Skeletal muscle satellite cell (primary cell): ENCODE measurements around the gene NRN1.

Experiments used
- H3K27me3 ChIP-seq: 2 replicates; pipeline ENCODE4 v1.7.0; 2013; ENCODE audit warnings: low read length; ENCODE audit not compliant: control insufficient read depth, insufficient read depth
- H3K36me3 ChIP-seq: 2 replicates; pipeline ENCODE4 v1.7.0; 2013; ENCODE audit warnings: mild to moderate bottlenecking, control low read depth, low read length; ENCODE audit not compliant: insufficient read depth
- H3K4me1 ChIP-seq: 2 replicates; pipeline ENCODE4 v1.7.0; 2013; ENCODE audit warnings: low read length; ENCODE audit not compliant: control insufficient read depth, insufficient read depth
- H3K4me2 ChIP-seq: 2 replicates; pipeline ENCODE4 v1.7.0; 2013; ENCODE audit warnings: mild to moderate bottlenecking, low read length
- H3K4me3 ChIP-seq: 2 replicates; pipeline ENCODE4 v1.7.0; 2013; ENCODE audit warnings: low read length
- H3K9ac ChIP-seq: 2 replicates; pipeline ENCODE4 v1.7.0; 2013; ENCODE audit warnings: mild to moderate bottlenecking, low read depth, low read length, moderate library complexity
- H3K9me3 ChIP-seq: replicated peaks from 2 replicates; pipeline ENCODE4 v1.7.0; 2013; ENCODE audit warnings: mild to moderate bottlenecking, control low read depth, low read length

NRN1 gene

GRCh38 chr6:6001443-6001842 lies 5.3 kb downstream of the NRN1 start:
- Histone ChIP-seq H3K9ac (no peak overlapping the region), H3K36me3 (peaks cover 2% of the 10 kb centered on the region), H3K4me2 (no peak overlapping the region), H3K9me3 (peaks cover 3% of the 10 kb centered on the region), H3K4me1 (peaks cover 10% of the 10 kb centered on the region), H3K4me3 (no peak overlapping the region), H3K27me3 (peaks cover 68% of the 10 kb centered on the region)

- Histone ChIP-seq H3K27me3 (peaks cover 65% of the 10 kb centered on the region), H3K4me3 (no peak overlapping the region), H3K9ac (no peak overlapping the region), H3K4me1 (peaks cover 13% of the 10 kb centered on the region), H3K9me3 (peaks cover 3% of the 10 kb centered on the region), H3K36me3 (peaks cover 2% of the 10 kb centered on the region), H3K4me2 (peak overlapping the region; percentile 82)
These were observed 6.8 kb downstream of the NRN1 start for GRCh38 chr6:5999688-6000608.

- Histone ChIP-seq H3K4me1 (peaks cover 13% of the 10 kb centered on the region), H3K4me2 (peak overlapping the region; percentile 82), H3K27me3 (peaks cover 65% of the 10 kb centered on the region), H3K9ac (peak overlapping the region; percentile 31), H3K4me3 (peak overlapping the region; percentile 62), H3K9me3 (peaks cover 3% of the 10 kb centered on the region), H3K36me3 (peaks cover 2% of the 10 kb centered on the region)
These were observed 7.7 kb downstream of the NRN1 start for GRCh38 chr6:5998711-5999687.

GRCh38 chr6:5998236-5998635 lies 8.5 kb downstream of the NRN1 start:
- H3K27me3 ChIP-seq: peaks cover 62% of the 10 kb centered on the region
- peaks cover 10% of the 10 kb centered on the region for H3K4me1 ChIP-seq
- no peak overlapping the region for H3K4me2 ChIP-seq
- peaks cover 3% of the 10 kb centered on the region for H3K9me3 ChIP-seq
- peaks cover 2% of the 10 kb centered on the region for H3K36me3 ChIP-seq
- H3K9ac ChIP-seq: no peak overlapping the region
- H3K4me3 ChIP-seq: no peak overlapping the region

GRCh38 chr6:5997420-5997987 lies 9.2 kb downstream of the NRN1 start:
- Histone ChIP-seq H3K9me3 (peaks cover 3% of the 10 kb centered on the region), H3K27me3 (peaks cover 55% of the 10 kb centered on the region), H3K36me3 (no peaks in the 10 kb centered on the region), H3K4me2 (peak overlapping the region; percentile 51), H3K9ac (no peak overlapping the region), H3K4me1 (peaks cover 10% of the 10 kb centered on the region), H3K4me3 (no peak overlapping the region)

GRCh38 chr6:5996714-5997419 lies 9.9 kb downstream of the NRN1 start:
- Histone ChIP-seq H3K36me3 (no peaks in the 10 kb centered on the region), H3K4me1 (peaks cover 10% of the 10 kb centered on the region), H3K9me3 (peaks cover 3% of the 10 kb centered on the region)

GRCh38 chr6:5995949-5996713 lies 10.6 kb downstream of the NRN1 start:
- Histone ChIP-seq H3K36me3 (no peaks in the 10 kb centered on the region), H3K4me3 (peak overlapping the region; percentile 94), H3K4me1 (peaks cover 10% of the 10 kb centered on the region), H3K27me3 (peaks cover 43% of the 10 kb centered on the region), H3K9me3 (peaks cover 3% of the 10 kb centered on the region), H3K9ac (peak overlapping the region; percentile 75), H3K4me2 (peak overlapping the region; percentile 97)

More at GRCh38 chr6:5996714-5997419, 9.9 kb downstream of the NRN1 start:
- H3K9ac ChIP-seq: peak overlapping the region; percentile 75
- peak overlapping the region; percentile 94 for H3K4me3 ChIP-seq
- peaks cover 49% of the 10 kb centered on the region for H3K27me3 ChIP-seq
- peak overlapping the region; percentile 97 for H3K4me2 ChIP-seq

- H3K4me1 ChIP-seq: peaks cover 10% of the 10 kb centered on the region
These were observed 11.1 kb downstream of the NRN1 start for GRCh38 chr6:5995658-5995948.

GRCh38 chr6:5994999-5995657 lies 11.6 kb downstream of the NRN1 start:
- Histone ChIP-seq H3K4me1 (peaks cover 10% of the 10 kb centered on the region), H3K27me3 (peaks cover 43% of the 10 kb centered on the region), H3K9me3 (no peaks in the 10 kb centered on the region), H3K4me2 (no peak overlapping the region), H3K36me3 (no peaks in the 10 kb centered on the region), H3K9ac (no peak overlapping the region), H3K4me3 (no peak overlapping the region)

More at GRCh38 chr6:5995658-5995948, 11.1 kb downstream of the NRN1 start:
- peaks cover 43% of the 10 kb centered on the region for H3K27me3 ChIP-seq
- peaks cover 3% of the 10 kb centered on the region for H3K9me3 ChIP-seq
- peak overlapping the region; percentile 97 for H3K4me2 ChIP-seq
- peak overlapping the region; percentile 94 for H3K4me3 ChIP-seq
- no peak overlapping the region for H3K9ac ChIP-seq
- no peaks in the 10 kb centered on the region for H3K36me3 ChIP-seq
